ENCODE measurements around the gene GALNT18.

GALNT18 gene

DNA sequence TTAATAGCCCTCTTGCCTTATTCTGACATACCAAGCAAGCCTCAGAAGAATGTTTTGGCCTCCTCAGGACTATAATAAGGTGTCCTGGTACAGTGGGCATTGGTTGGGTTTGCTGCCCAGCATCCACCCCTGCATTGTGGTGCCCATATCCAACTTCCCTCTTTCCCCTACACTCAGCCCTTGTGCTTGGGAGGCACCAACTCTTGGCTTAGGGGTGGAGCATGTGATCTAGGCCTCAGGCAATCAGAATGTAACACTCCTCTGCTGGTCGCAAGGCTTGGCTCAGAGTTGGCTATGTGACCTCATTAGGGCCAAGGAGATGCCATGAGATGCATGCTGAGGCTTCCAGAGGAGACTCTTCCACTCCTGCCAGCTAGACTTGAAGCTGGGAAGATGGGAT, 391.7 kb downstream of the GALNT18 start:
- no peak for DNase-seq

DNA sequence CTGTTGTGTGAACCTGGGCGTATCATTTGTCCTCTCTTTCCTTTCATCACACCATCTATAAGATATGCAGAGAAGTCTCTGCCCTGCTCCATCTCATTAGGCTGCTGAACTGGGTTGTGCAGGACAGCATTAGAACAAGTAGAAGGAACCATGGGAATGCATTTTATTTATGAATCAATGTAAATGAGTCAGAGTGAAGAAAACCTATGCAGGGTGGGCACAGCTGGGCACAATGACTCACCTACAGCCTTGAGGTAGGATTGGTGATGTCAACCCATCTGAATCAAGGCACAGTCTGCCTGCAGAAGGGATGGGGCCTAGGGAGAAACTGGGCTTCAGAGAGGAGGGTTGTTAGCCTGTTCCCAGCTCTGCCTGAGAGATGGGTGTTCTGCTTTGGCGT, 392.2 kb downstream of the GALNT18 start:
- no peak for DNase-seq

DNA sequence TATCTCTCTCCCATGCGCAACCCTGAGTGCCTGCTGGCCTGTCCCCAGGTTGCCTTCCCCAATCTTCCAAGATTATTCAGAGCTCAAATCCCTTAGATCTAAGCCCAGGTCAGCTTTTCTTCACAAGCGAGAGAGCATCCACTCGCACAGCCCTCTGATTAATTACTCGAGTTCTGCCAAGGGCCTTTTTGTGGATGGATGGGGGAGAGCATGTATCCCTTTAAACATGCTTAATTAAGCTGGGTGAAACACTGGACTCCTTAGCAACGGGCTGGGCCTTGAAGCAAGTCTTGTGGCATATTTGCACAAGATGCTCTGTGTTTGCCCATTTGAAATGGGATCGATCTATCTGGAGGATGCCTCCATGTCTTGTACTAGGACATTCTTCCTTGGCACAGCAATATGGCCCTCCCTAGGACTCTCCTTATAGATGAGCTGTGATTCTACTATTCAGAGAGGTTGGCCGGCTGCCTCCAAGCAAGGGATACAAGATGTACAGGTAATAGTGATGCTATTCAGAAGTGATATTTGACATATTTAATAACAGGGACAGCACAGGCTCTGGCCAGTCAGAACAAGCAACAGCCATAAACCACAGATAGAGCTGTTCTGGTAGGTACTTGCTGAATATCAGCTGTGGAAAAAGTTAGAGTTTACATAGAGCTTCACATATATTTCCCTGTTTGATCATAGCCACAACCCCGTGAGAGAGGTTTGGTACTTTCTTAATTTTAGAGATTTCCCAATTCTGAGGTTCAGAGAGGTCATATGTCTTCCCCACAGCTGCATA, 394.3 kb downstream of the GALNT18 start:
- no peak for DNase-seq

All from inflammatory macrophage (primary cell).